Hypothalamus (tissue), 51 donors: ENCODE measurements around the gene SLC9A8.

ENCODE experiments used
- DNase-seq, 51 donors: peaks; one replicate each; lab custom pipeline; 2025; lab: John Stamatoyannopoulos, UW

The SLC9A8 gene

DNA sequence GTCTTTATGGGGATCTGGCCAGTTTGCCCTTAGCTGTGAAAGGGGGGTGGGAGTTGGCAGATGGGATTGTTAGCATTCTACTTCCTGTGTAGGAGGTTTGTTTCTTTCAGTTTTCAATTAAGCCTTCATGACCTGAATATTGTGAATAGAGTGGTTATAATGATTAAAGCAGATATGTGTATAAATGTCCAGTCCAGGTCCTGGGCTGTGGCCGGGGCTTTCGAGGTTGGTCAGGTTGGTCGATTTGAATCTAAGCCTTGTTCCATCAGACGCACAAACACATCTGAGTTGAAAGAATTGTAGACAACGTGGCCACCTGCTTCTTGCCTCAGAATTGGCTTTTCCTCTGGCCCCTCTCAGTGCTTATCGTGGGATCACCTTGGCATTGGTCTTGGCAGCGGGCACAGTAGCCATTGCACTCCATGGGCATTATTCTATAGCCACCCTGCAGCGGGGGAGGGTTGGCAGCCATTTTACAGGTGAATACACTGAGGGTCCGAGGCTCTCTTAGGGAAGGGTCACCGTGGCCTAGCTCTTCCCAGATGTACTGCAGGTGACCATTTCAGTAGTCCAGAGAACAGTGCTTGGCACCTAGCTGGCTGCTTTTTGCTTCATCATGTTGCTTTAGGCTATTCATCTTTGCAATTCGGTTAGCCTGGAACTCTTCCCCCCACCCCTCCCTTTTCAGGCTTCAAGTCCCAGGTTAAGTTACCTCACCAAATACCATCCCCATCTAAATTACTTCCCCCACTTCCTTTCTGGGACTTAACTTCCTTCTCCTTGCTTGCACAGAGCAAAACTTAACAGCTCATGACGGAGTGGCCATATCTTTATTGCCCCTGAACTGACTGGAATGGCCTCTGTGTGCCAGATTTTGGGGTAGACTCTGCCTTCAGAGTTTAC lies 124.7 kb downstream of the SLC9A8 start:
- DNase-seq = no peak

- peak in 20 of 51 donors; percentile 4 to 35 (median 13) for DNase-seq
Observed at GRCh38 chr20:49938173-49939163, 125.8 kb downstream of the SLC9A8 start.

DNA sequence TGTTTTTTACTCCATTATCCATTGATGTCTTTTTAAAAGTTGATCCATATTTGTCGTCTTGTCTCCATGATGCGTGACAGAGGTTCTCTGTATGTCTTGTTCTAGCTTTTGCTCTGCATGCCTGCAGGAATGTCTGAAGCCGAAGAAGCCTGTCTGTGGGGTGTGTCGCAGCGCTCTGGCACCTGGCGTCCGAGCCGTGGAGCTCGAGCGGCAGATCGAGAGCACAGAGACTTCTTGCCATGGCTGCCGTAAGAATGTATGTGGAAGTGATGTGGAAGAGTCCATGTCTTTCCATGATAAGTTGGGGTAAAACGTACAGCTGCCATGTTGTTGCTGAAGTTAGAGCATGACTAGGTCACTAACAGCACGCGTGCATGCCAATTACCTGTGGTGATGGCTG lies 128.8 kb downstream of the SLC9A8 start:
- DNase-seq = no peak
